Tibial nerve (tissue), 3 donors: ENCODE results near the gene TMEM170A.

Experiments
- POLR2A ChIP-seq, 2 donors: fragments of 450-650 bp; IDR thresholded peaks; one replicate each; pipeline ENCODE4 v1.6.1; 2017; ENCODE audit warnings: antibody characterized with exemption in 2 of 2, mild to moderate bottlenecking in 2 of 2, moderate library complexity in 2 of 2
- TF ChIP-seq, protein P1 (sequence below), 5 experiments: fragments of 200-600 bp in 3 of 5; fragments of 450-650 bp in 2 of 5; sonication (generic) in 3 of 5; IDR thresholded peaks; one replicate each; pipeline ENCODE4 v1.5.1; 2016 to 2019; ENCODE audit warnings: antibody characterized with exemption in 5 of 5, mild to moderate bottlenecking in 3 of 5, moderate library complexity in 2 of 5

DNA sequence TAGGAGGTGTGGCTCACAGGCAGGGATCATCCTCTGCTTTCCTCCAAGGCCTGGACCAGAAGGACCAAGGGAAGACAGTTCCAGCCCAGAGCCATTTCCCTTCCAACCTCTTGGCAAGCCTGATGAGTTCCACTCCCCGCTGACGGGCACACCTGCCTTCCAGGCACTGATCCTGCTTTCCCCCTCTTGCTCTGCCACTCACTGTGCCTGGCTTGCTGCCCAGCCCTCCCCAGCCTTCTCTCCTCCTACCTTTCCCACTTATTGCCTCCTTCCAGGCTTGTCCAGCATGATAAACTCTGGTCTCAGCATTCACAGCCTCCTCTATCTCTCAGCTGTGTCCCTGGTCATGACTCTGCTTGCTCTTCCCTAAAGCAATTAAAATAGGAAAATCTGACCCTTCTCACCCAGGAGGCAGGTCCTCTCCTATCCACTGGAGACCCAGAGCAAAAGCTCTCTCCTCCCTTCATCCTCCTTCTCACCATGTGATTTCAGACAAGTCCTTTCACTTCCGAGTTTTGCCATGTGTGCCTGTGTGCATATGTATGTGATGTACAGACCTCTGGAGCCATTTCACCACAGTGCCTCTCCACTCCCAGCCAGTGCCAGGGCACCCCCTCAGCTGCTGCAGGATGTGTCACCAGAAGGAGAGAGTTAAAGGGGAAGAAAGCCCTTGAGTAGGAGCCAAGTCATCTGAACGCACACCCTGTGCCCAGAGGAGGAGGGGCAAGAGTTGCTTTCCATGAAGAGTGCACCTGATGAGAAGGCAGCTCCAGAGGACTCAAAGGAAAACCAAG is 13.4 kb upstream of the TMEM170A start:
- TF ChIP-seq, protein P1, sequence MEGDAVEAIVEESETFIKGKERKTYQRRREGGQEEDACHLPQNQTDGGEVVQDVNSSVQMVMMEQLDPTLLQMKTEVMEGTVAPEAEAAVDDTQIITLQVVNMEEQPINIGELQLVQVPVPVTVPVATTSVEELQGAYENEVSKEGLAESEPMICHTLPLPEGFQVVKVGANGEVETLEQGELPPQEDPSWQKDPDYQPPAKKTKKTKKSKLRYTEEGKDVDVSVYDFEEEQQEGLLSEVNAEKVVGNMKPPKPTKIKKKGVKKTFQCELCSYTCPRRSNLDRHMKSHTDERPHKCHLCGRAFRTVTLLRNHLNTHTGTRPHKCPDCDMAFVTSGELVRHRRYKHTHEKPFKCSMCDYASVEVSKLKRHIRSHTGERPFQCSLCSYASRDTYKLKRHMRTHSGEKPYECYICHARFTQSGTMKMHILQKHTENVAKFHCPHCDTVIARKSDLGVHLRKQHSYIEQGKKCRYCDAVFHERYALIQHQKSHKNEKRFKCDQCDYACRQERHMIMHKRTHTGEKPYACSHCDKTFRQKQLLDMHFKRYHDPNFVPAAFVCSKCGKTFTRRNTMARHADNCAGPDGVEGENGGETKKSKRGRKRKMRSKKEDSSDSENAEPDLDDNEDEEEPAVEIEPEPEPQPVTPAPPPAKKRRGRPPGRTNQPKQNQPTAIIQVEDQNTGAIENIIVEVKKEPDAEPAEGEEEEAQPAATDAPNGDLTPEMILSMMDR (IDR thresholded peaks at IDR 0.05): no peak
- TF ChIP-seq POLR2A (IDR thresholded peaks at IDR 0.05): no peak
